NCI-H510A (cell line): ENCODE results near the gene DGKD.
"Not testable (repeated sequence)": the region's sequence is repeated elsewhere in the genome, so short reads cannot be mapped to it uniquely, and the experiment has no call there.

Experiments
- DNase-seq: peaks from one replicate; lab custom pipeline; 2025; lab: John Stamatoyannopoulos, UW

The DGKD gene

GRCh38 chr2:233385489-233386044 lies 31.3 kb downstream of the DGKD start:
- DNase-seq, result no peak

- no peak for DNase-seq
These were observed 32.2 kb downstream of the DGKD start for GRCh38 chr2:233386382-233387041.

- no peak for DNase-seq
These were observed 32.9 kb downstream of the DGKD start for GRCh38 chr2:233387225-233387624.

GRCh38 chr2:233387667-233388528 lies 33.6 kb downstream of the DGKD start:
- no peak for DNase-seq

- DNase-seq, result no peak
These were observed 35.4 kb downstream of the DGKD start for GRCh38 chr2:233389601-233390125.

- DNase-seq, result no peak
These were observed 41.4 kb downstream of the DGKD start for GRCh38 chr2:233395687-233396086.

- DNase-seq, result not testable (repeated sequence)
These were observed 42.7 kb downstream of the DGKD start for GRCh38 chr2:233396726-233397665.

GRCh38 chr2:233399306-233400225 lies 45.3 kb downstream of the DGKD start:
- DNase-seq, result no peak

GRCh38 chr2:233400341-233400740 lies 46.0 kb downstream of the DGKD start:
- DNase-seq, result no peak

GRCh38 chr2:233400961-233401360 lies 46.7 kb downstream of the DGKD start:
- no peak for DNase-seq

- DNase-seq, result no peak
These were observed 48.1 kb downstream of the DGKD start for GRCh38 chr2:233402346-233402745.

- DNase-seq, result no peak
These were observed 48.5 kb downstream of the DGKD start for GRCh38 chr2:233402789-233403188.

GRCh38 chr2:233404222-233404621 lies 49.9 kb downstream of the DGKD start:
- DNase-seq, result no peak

- no peak for DNase-seq
These were observed 52.6 kb downstream of the DGKD start for GRCh38 chr2:233406865-233407264.

- DNase-seq, result no peak
These were observed 53.5 kb downstream of the DGKD start for GRCh38 chr2:233407771-233408181.

- DNase-seq, result no peak
These were observed 54.3 kb downstream of the DGKD start for GRCh38 chr2:233408366-233409285.

- DNase-seq, result no peak
These were observed 55.1 kb downstream of the DGKD start for GRCh38 chr2:233409286-233409991.

GRCh38 chr2:233410196-233410760 lies 56.0 kb downstream of the DGKD start:
- no peak for DNase-seq

- no peak for DNase-seq
These were observed 56.9 kb downstream of the DGKD start for GRCh38 chr2:233411162-233411561.
